Adrenal gland (tissue), 12 donors: ENCODE data around the gene SEZ6L2. TPM values are rescaled to one million over a fixed set of nuclear protein-coding genes. Genes with fewer than 3 reads are reported as not detected.

Experiments used
- DNase-seq, 7 donors: peaks; one replicate each; pipeline ENCODE4 v3.0.0-alpha.2; 2019 to 2020
- H3K27ac ChIP-seq, 5 donors: fragments of 200-600 bp; sonication (generic) in 4 of 5; 1 replicate in 3 of 5; 2 replicates in 2 of 5; pipeline versions ENCODE4 v1.5.1 to v1.8.0; 2016 to 2020; ENCODE audit warnings: mild to moderate bottlenecking in 1 of 5
- H3K27me3 ChIP-seq: fragments of 200-600 bp; 2 replicates; pipeline ENCODE4 v1.8.0; 2021
- H3K36me3 ChIP-seq, 2 donors: fragments of 200-600 bp; replicated peaks in 1 of 2; 1 replicate in 1 of 2; 2 replicates in 1 of 2; pipeline versions ENCODE4 v1.5.1 to v1.8.0; 2018 to 2022
- H3K4me1 ChIP-seq, 2 donors: fragments of 200-600 bp; replicated peaks in 1 of 2; 1 replicate in 1 of 2; 2 replicates in 1 of 2; pipeline versions ENCODE4 v1.5.1 to v1.8.0; 2018 to 2021
- H3K4me3 ChIP-seq, 4 donors: fragments of 200-600 bp; sonication (generic) in 3 of 4; one replicate each; pipeline ENCODE4 v1.5.1; 2016 to 2018
- H3K9me3 ChIP-seq, 3 donors: fragments of 200-600 bp; sonication (generic) in 1 of 3; replicated peaks in 1 of 3; 1 replicate in 2 of 3; 2 replicates in 1 of 3; pipeline versions ENCODE4 v1.5.1 to v1.8.0; 2016 to 2021
- CTCF ChIP-seq, 6 experiments: fragments of 450-650 bp in 4 of 6; fragments of 200-600 bp in 2 of 6; sonication (generic) in 1 of 6; IDR thresholded peaks; 1 replicate in 5 of 6; 2 replicates in 1 of 6; pipeline versions ENCODE4 v1.5.1 to v1.8.0; 2016 to 2021; ENCODE audit warnings: antibody characterized with exemption in 6 of 6, mild to moderate bottlenecking in 2 of 6, moderate library complexity in 1 of 6
- POLR2A ChIP-seq, 2 donors: fragments of 450-650 bp; IDR thresholded peaks; one replicate each; pipeline ENCODE4 v1.6.1; 2017; ENCODE audit warnings: antibody characterized with exemption in 2 of 2, mild to moderate bottlenecking in 2 of 2, moderate library complexity in 1 of 2
- WGBS, 4 donors: extraction: QIAGEN DNeasy Blood & Tissue Kit in 2 of 4; methylation state at CpG; one replicate each; pipeline versions ENCODE4 v1.1.5 to v1.1.7; 2013 to 2017; 5-methylcytosine and 5-hydroxymethylcytosine counted together
- intact Hi-C, 2 donors: fragments of 100-400 bp; cut with DNase I; formaldehyde crosslinking; loops; one replicate each; pipeline versions ENCODE4 v1.14.1 to v1.15.0; 2022 to 2023
- polyA plus RNA-seq, 3 donors: library from polyadenylated mRNA; stranded (reverse); fragments of 200-250 nt in 2 of 3; fragments of 350-450 nt in 1 of 3; fragmentation: Illumina TruSeq in 1 of 3; extraction: RNeasy Lipid Tissue Mini Kit (QIAGEN cat#74804) in 1 of 3; gene quantifications; one replicate each; pipeline ENCODE4 v1.2.3, GENCODE V29; 2013 to 2014
- total RNA-seq, 9 donors: library from RNA; depleted of rRNA in 4 of 9; stranded (reverse); fragments of >200 nt in 4 of 9; fragments of 120-200 nt in 1 of 9; fragmentation: NEBNext Ultra II Directional in 1 of 9; extraction: Animal tissue kit (Norgen Biotek cat#: 25700) in 1 of 9; gene quantifications; one replicate each; pipeline versions ENCODE4 v1.1.0 to v1.2.4, GENCODE V29; 2013 to 2023
- donor health status: healthy with polysubstance abuse.
- donor health status: Bipolar disorder and iron deficiency.
- donor health status: DM: yes; HTN: yes; CAD: no.
- donor health status: DM: no; HTN: no; CAD: no.
- donor health status: DM: no; HTN: no; CAD: no.
- donor health status: DM: yes; HTN: yes; CAD: no.

SEZ6L2 gene
- total and polyA plus RNA-seq, 12 donors, result 7.5 to 302 (median 36.2) TPM

- DNase-seq, result peak; percentile 74 to 93 (median 87)
- Histone ChIP-seq H3K9me3 (no peaks in the 10 kb centered on the region), H3K4me1 (peaks cover 12 to 22% of the 10 kb centered on the region in 2 donors), H3K4me3 (no peak overlapping the region), H3K27ac (peak overlapping the region; percentile 59 to 87 (median 69)), H3K27me3 (no peaks in the 10 kb centered on the region), H3K36me3 (peaks cover 0 to 98% of the 10 kb centered on the region in 2 donors)
- 37 to 52% (median 40%) methylated on average over 2 to 6 of the region's 6 CpGs for WGBS, 4 donors
- TF ChIP-seq POLR2A (IDR thresholded peaks at IDR 0.05) (peak in 1 of 2 donors; percentile 16), CTCF (IDR thresholded peaks at IDR 0.05) (no peak)
- intact Hi-C loops, result no loop called here
These were observed 59.5 kb downstream of the SEZ6L2 start for GRCh38 chr16:29839822-29840221.

- DNase-seq, result no peak
- Histone ChIP-seq H3K4me3 (no peak overlapping the region), H3K4me1 (peaks cover 12 to 17% of the 10 kb centered on the region in 2 donors), H3K27ac (peak overlapping the region in 3 of 5 donors; percentile 23 to 81 (median 36)), H3K27me3 (no peaks in the 10 kb centered on the region), H3K9me3 (no peaks in the 10 kb centered on the region), H3K36me3 (peaks cover 0 to 100% of the 10 kb centered on the region in 2 donors)
- TF ChIP-seq POLR2A (IDR thresholded peaks at IDR 0.05) (no peak), CTCF (IDR thresholded peaks at IDR 0.05) (no peak)
- whole genome bisulfite sequencing, 4 donors, result 85 to 91% (median 88%) methylated on average over 5 of the region's 5 CpGs
- intact Hi-C loops, result no loop called here
These were observed 61.5 kb downstream of the SEZ6L2 start for GRCh38 chr16:29837841-29838240.

- peaks cover 0 to 100% of the 10 kb centered on the region in 2 donors for H3K36me3 ChIP-seq
- WGBS, 4 donors, result 69 to 86% (median 82%) methylated on average over 1 to 15 of the region's 15 CpGs
These were observed 62.7 kb downstream of the SEZ6L2 start for GRCh38 chr16:29836623-29837022.

GRCh38 chr16:29835926-29836325 lies 63.4 kb downstream of the SEZ6L2 start:
- no peaks in the 10 kb centered on the region for H3K27me3 ChIP-seq
- TF ChIP-seq CTCF (IDR thresholded peaks at IDR 0.05) (no peak), POLR2A (IDR thresholded peaks at IDR 0.05) (no peak)
- H3K4me3 ChIP-seq, result no peak overlapping the region
- H3K4me1 ChIP-seq, result peaks cover 12 to 26% of the 10 kb centered on the region in 2 donors
- H3K27ac ChIP-seq, result no peak overlapping the region
- intact Hi-C loops, result no loop called here
- H3K36me3 ChIP-seq, result peaks cover 0 to 100% of the 10 kb centered on the region in 2 donors
- 87 to 92% (median 89%) methylated on average over 7 of the region's 7 CpGs for WGBS, 4 donors
- DNase-seq, result no peak
- no peaks in the 10 kb centered on the region for H3K9me3 ChIP-seq

More at GRCh38 chr16:29836623-29837022, 62.7 kb downstream of the SEZ6L2 start:
- H3K27ac ChIP-seq, result peak overlapping the region in 1 of 5 donors; percentile 81
- no peaks in the 10 kb centered on the region for H3K27me3 ChIP-seq
- TF ChIP-seq CTCF (IDR thresholded peaks at IDR 0.05), result no peak
- no peak for TF ChIP-seq POLR2A (IDR thresholded peaks at IDR 0.05)
- H3K9me3 ChIP-seq, result no peaks in the 10 kb centered on the region
- peaks cover 12 to 19% of the 10 kb centered on the region in 2 donors for H3K4me1 ChIP-seq
- intact Hi-C loops, result no loop called here
- DNase-seq, result no peak
- H3K4me3 ChIP-seq, result no peak overlapping the region
